ENCODE data around the gene ZNF664. TPM values are rescaled to one million over a fixed set of nuclear protein-coding genes. Genes with fewer than 3 reads are reported as not detected.

The ZNF664 gene
- total and polyA plus RNA-seq, 4 donors = 31.7 to 118 (median 69.5) TPM

- no peak overlapping the region for H3K27ac ChIP-seq (ENCODE audit: low read depth in 1 of 2, low read length in 1 of 2)
- H3K27me3 ChIP-seq (ENCODE audit: control insufficient read depth in 3 of 3, insufficient read depth in 3 of 3, low read length in 2 of 3) = no peaks in the 10 kb centered on the region
- 83 to 89% methylated on average over 19 of the region's 19 CpGs for WGBS, 2 donors
- no peaks in the 10 kb centered on the region for H3K9me3 ChIP-seq (ENCODE audit: control insufficient read depth in 4 of 4, insufficient read depth in 3 of 4, low read length in 3 of 4)
- H3K4me1 ChIP-seq (ENCODE audit: control insufficient read depth in 5 of 5, insufficient read depth in 5 of 5, low read length in 5 of 5) = peaks cover 11 to 32% (median 14%) of the 10 kb centered on the region in 5 donors
- H3K9ac ChIP-seq (ENCODE audit: insufficient read depth in 1 of 2, low read length in 2 of 2) = no peak overlapping the region
- no peak for ATAC-seq (ENCODE audit: insufficient read depth, low FRiP score)
- peak in 1 of 3 donors; percentile 21 for DNase-seq
- peaks cover 0 to 3% (median 2%) of the 10 kb centered on the region in 4 donors for H3K36me3 ChIP-seq (ENCODE audit: control insufficient read depth in 4 of 4, insufficient read depth in 4 of 4, low read length in 4 of 4)
- no peak overlapping the region for H3K4me3 ChIP-seq
- TF ChIP-seq CTCF (IDR thresholded peaks at IDR 0.05; ENCODE audit: control extremely low read depth, extremely low read depth) = no peak
Measured at GRCh38 chr12:123948796-123949769, 23.9 kb upstream of the ZNF664 start.

- Histone ChIP-seq H3K4me3 (no peak overlapping the region), H3K9me3 (ENCODE audit: control insufficient read depth in 4 of 4, insufficient read depth in 3 of 4, low read length in 3 of 4) (no peaks in the 10 kb centered on the region), H3K27me3 (ENCODE audit: control insufficient read depth in 3 of 3, insufficient read depth in 3 of 3, low read length in 2 of 3) (no peaks in the 10 kb centered on the region), H3K36me3 (ENCODE audit: control insufficient read depth in 4 of 4, insufficient read depth in 4 of 4, low read length in 4 of 4) (no peaks in the 10 kb centered on the region), H3K4me1 (ENCODE audit: control insufficient read depth in 5 of 5, insufficient read depth in 5 of 5, low read length in 5 of 5) (peaks cover 12 to 32% (median 14%) of the 10 kb centered on the region in 5 donors), H3K9ac (ENCODE audit: insufficient read depth in 1 of 2, low read length in 2 of 2) (no peak overlapping the region), H3K27ac (ENCODE audit: low read depth in 1 of 2, low read length in 1 of 2) (no peak overlapping the region)
- no peak for DNase-seq
- no peak for ATAC-seq (ENCODE audit: insufficient read depth, low FRiP score)
- no peak for TF ChIP-seq CTCF (IDR thresholded peaks at IDR 0.05; ENCODE audit: control extremely low read depth, extremely low read depth)
- 92 to 93% methylated on average over 15 of the region's 15 CpGs for WGBS, 2 donors
Measured at GRCh38 chr12:123949770-123950165, 23.2 kb upstream of the ZNF664 start.

- 90 to 93% methylated on average over 15 of the region's 15 CpGs for WGBS, 2 donors
- DNase-seq = no peak
- peaks cover 12 to 32% (median 15%) of the 10 kb centered on the region in 5 donors for H3K4me1 ChIP-seq (ENCODE audit: control insufficient read depth in 5 of 5, insufficient read depth in 5 of 5, low read length in 5 of 5)
- H3K27ac ChIP-seq (ENCODE audit: low read depth in 1 of 2, low read length in 1 of 2) = no peak overlapping the region
- ATAC-seq (ENCODE audit: insufficient read depth, low FRiP score) = no peak
- H3K9me3 ChIP-seq (ENCODE audit: control insufficient read depth in 4 of 4, insufficient read depth in 3 of 4, low read length in 3 of 4) = no peaks in the 10 kb centered on the region
- no peaks in the 10 kb centered on the region for H3K27me3 ChIP-seq (ENCODE audit: control insufficient read depth in 3 of 3, insufficient read depth in 3 of 3, low read length in 2 of 3)
- H3K4me3 ChIP-seq = no peak overlapping the region
- H3K9ac ChIP-seq (ENCODE audit: insufficient read depth in 1 of 2, low read length in 2 of 2) = no peak overlapping the region
- no peaks in the 10 kb centered on the region for H3K36me3 ChIP-seq (ENCODE audit: control insufficient read depth in 4 of 4, insufficient read depth in 4 of 4, low read length in 4 of 4)
- TF ChIP-seq CTCF (IDR thresholded peaks at IDR 0.05; ENCODE audit: control extremely low read depth, extremely low read depth) = no peak
Measured at GRCh38 chr12:123950476-123951349, 22.3 kb upstream of the ZNF664 start.
